Fibroblast of lung (primary cell): ENCODE results near the gene PLPP1.

Experiments used
- CTCF ChIP-seq, 2 donors: IDR thresholded peaks in 1 of 2; conservative IDR thresholded peaks in 1 of 2; 1 replicate in 1 of 2; 2 replicates in 1 of 2; pipeline ENCODE4 v1.5.1; 2011 to 2012; ENCODE audit warnings: low read length in 2 of 2, control low read depth in 1 of 2, inconsistent platforms in 1 of 2, low read depth in 1 of 2, mild to moderate bottlenecking in 1 of 2
- EZH2 ChIP-seq: IDR thresholded peaks from 2 replicates; pipeline ENCODE4 v1.5.1; 2012; ENCODE audit warnings: low read length, control low read depth, mild to moderate bottlenecking; ENCODE audit errors: missing control alignments

- TF ChIP-seq CTCF (conservative IDR thresholded peaks at IDR 0.05 in 1 of 2, IDR thresholded peaks at IDR 0.05 in 1 of 2; ENCODE audit: low read depth in 1 of 2, low read length in 2 of 2), result no peak
- no peak for TF ChIP-seq EZH2
These were observed 143.1 kb downstream of the PLPP1 start for GRCh38 chr5:55391707-55392106.
